B cell (primary cell): ENCODE data around the gene RCBTB1. TPM values are rescaled to one million over a fixed set of nuclear protein-coding genes. Genes with fewer than 3 reads are reported as not detected.

ENCODE experiments used
- ATAC-seq: fragments of 200-7000 bp; cut with Tn5 transposase; one replicate; pipeline ENCODE4 v1.10.0; 2021; ENCODE audit warnings: low read depth, mild to moderate bottlenecking, moderate number of reproducible peaks, moderate library complexity
- CTCF ChIA-PET: fragments of 350-600 bp; sonication (Branson Sonifier 250); formaldehyde crosslinking; loops from one replicate; lab custom pipeline; 2021; ENCODE audit warnings: antibody characterized with exemption, inconsistent platforms; lab: Charles Lee
- POLR2A ChIA-PET: fragments of 350-600 bp; sonication (Branson Sonifier 250); formaldehyde crosslinking; loops from one replicate; lab custom pipeline; 2021; ENCODE audit warnings: antibody characterized with exemption; lab: Charles Lee
- DNase-seq: peaks from one replicate; pipeline ENCODE4 v3.0.0; 2013
- H2AFZ ChIP-seq: 2 replicates; pipeline ENCODE4 v1.6.1; 2012; ENCODE audit warnings: mild to moderate bottlenecking, low read depth, low read length; ENCODE audit not compliant: insufficient read depth, poor library complexity, severe bottlenecking
- H3K27ac ChIP-seq, 2 donors: 1 replicate in 1 of 2; 2 replicates in 1 of 2; pipeline ENCODE4 v1.5.1; 2012 to 2013; ENCODE audit warnings: low read length in 2 of 2, mild to moderate bottlenecking in 2 of 2, moderate library complexity in 1 of 2
- H3K27me3 ChIP-seq, 4 experiments: fragments of 200-600 bp in 1 of 4; sonication (generic) in 1 of 4; replicated peaks in 1 of 4; 1 replicate in 2 of 4; 2 replicates in 2 of 4; pipeline versions ENCODE4 v1.6.1 to v1.7.0; 2013 to 2016; ENCODE audit warnings: low read length in 3 of 4, mild to moderate bottlenecking in 2 of 4, mixed read lengths in 1 of 4, moderate library complexity in 1 of 4; ENCODE audit not compliant: insufficient read depth in 4 of 4, control insufficient read depth in 3 of 4; ENCODE audit errors: control extremely low read depth in 1 of 4
- H3K36me3 ChIP-seq, 2 experiments: replicated peaks in 1 of 2; 1 replicate in 1 of 2; 2 replicates in 1 of 2; pipeline versions ENCODE4 v1.6.1 to v1.7.1; 2013; ENCODE audit warnings: low read length in 1 of 2; ENCODE audit not compliant: insufficient read depth in 2 of 2, control insufficient read depth in 1 of 2; ENCODE audit errors: control extremely low read depth in 1 of 2, extremely low read depth in 1 of 2
- H3K4me1 ChIP-seq, 2 donors: fragments of 200-600 bp in 1 of 2; sonication (generic) in 1 of 2; 1 replicate in 1 of 2; 2 replicates in 1 of 2; pipeline versions ENCODE4 v1.5.1 to v1.6.1; 2013 to 2017; ENCODE audit warnings: low read length in 2 of 2; ENCODE audit not compliant: control insufficient read depth in 2 of 2, insufficient read depth in 2 of 2
- H3K4me2 ChIP-seq: replicated peaks from 2 replicates; pipeline ENCODE3; 2012; ENCODE audit warnings: mild to moderate bottlenecking, low read depth, low read length; ENCODE audit not compliant: poor library complexity, severe bottlenecking
- H3K4me3 ChIP-seq, 5 experiments: fragments of 200-600 bp in 1 of 5; sonication (generic) in 1 of 5; 1 replicate in 3 of 5; 2 replicates in 2 of 5; pipeline versions ENCODE4 v1.5.1 to v1.7.0; 2011 to 2016; ENCODE audit warnings: low read length in 4 of 5, mild to moderate bottlenecking in 4 of 5, low read depth in 2 of 5, control low read depth in 1 of 5, moderate library complexity in 1 of 5; ENCODE audit not compliant: insufficient read depth in 1 of 5; ENCODE audit errors: control extremely low read depth in 1 of 5, extremely low read depth in 1 of 5
- H3K79me2 ChIP-seq: fragments of 200-600 bp; sonication (generic); one replicate; pipeline ENCODE4 v1.6.0; 2016; ENCODE audit warnings: low read length; ENCODE audit not compliant: control insufficient read depth, insufficient read depth
- H3K9ac ChIP-seq: fragments of 200-600 bp; sonication (generic); 2 replicates; pipeline ENCODE4 v1.6.1; 2017; ENCODE audit warnings: mild to moderate bottlenecking, low read length, moderate library complexity
- H3K9me3 ChIP-seq, 3 donors: one replicate each; pipeline versions ENCODE4 v1.6.1 to v1.7.1; 2013; ENCODE audit warnings: low read length in 2 of 3; ENCODE audit not compliant: control insufficient read depth in 2 of 3, insufficient read depth in 1 of 3; ENCODE audit errors: control extremely low read depth in 1 of 3
- H4K20me1 ChIP-seq: 2 replicates; pipeline ENCODE4 v1.6.0; 2012; ENCODE audit warnings: mild to moderate bottlenecking, low read length; ENCODE audit not compliant: insufficient read depth, control insufficient read depth, poor library complexity, severe bottlenecking
- H3K27ac Mint-ChIP-seq: one replicate; pipeline ENCODE4 v1.8.0; 2021; ENCODE audit warnings: mixed read lengths
- H3K27me3 Mint-ChIP-seq: one replicate; pipeline ENCODE4 v1.8.0; 2021; ENCODE audit warnings: mixed read lengths
- H3K4me1 Mint-ChIP-seq: one replicate; pipeline ENCODE4 v1.8.0; 2021; ENCODE audit warnings: mixed read lengths
- H3K4me3 Mint-ChIP-seq: one replicate; pipeline ENCODE4 v1.8.0; 2021; ENCODE audit warnings: mixed read lengths
- H3K9me3 Mint-ChIP-seq: one replicate; pipeline ENCODE4 v1.8.0; 2022; ENCODE audit warnings: mixed read lengths; ENCODE audit not compliant: insufficient read depth
- CTCF ChIP-seq: fragments of 200-600 bp; IDR thresholded peaks from one replicate; pipeline ENCODE4 v1.8.0; 2022; ENCODE audit warnings: antibody characterized with exemption, mild to moderate bottlenecking
- EZH2 ChIP-seq: IDR thresholded peaks from 2 replicates; pipeline ENCODE4 v1.6.1; 2012; ENCODE audit warnings: borderline replicate concordance, low read depth, mild to moderate bottlenecking, moderate library complexity, low read length; ENCODE audit not compliant: insufficient read depth, poor library complexity, severe bottlenecking
- WGBS: methylation state at CpG from one replicate; pipeline ENCODE4 v1.1.5; 2013; ENCODE audit warnings: missing lambda C conversion rate; ENCODE audit not compliant: insufficient coverage; 5-methylcytosine and 5-hydroxymethylcytosine counted together
- intact Hi-C: fragments of 100-400 bp; cut with micrococcal nuclease; formaldehyde crosslinking; loops from one replicate; pipeline ENCODE4 v1.10.0; 2022
- polyA plus RNA-seq: library from polyadenylated mRNA; depleted of rRNA; stranded (reverse); fragments of >200 nt; gene quantifications from 2 replicates; pipeline ENCODE4 v1.2.3, GENCODE V29; 2012
- total RNA-seq, 2 donors: library from RNA; stranded (reverse); fragments of 120-200 nt in 1 of 2; gene quantifications; 1 replicate in 1 of 2; 2 replicates in 1 of 2; pipeline versions ENCODE4 v1.2.3 to v1.2.4, GENCODE V29; 2013 to 2022

RCBTB1 gene
- total and polyA plus RNA-seq, 2 donors (not counting 1 experiment from before 2014, with no cell fraction given) = 10.7 to 35.2 TPM

- peaks cover 34% of the 10 kb centered on the region for H3K4me1 Mint-ChIP-seq
- H3K27me3 Mint-ChIP-seq = no peaks in the 10 kb centered on the region
- intact Hi-C loops = loop anchor here (1.0 to 2.0 kb wide), 8 partner anchors 23 to 352 kb away; partner anchors contain the start of genes ARL11, CAB39L, CDADC1 and SETDB2
- WGBS = 3% methylated on average over 14 of the region's 16 CpGs
- no peaks in the 10 kb centered on the region for H4K20me1 ChIP-seq
- H3K27ac ChIP-seq = peak overlapping the region; percentile 52 to 88
- ChIA-PET POLR2A (interaction anchor here (0.9 to 2.3 kb wide), 7 partner anchors 45 to 337 kb away, joined by 4 to 11 read pairs (median 5); partner anchors contain the start of genes CDADC1, KPNA3 and PHF11), CTCF (interaction anchor here (2.5 kb wide), 1 partner anchor 22 kb away, joined by 10 read pairs; no protein-coding TSS in a partner anchor)
- peak overlapping the region; percentile 82 for H3K9ac ChIP-seq
- no peak for ATAC-seq
- H3K4me1 ChIP-seq = peaks cover 17 to 23% of the 10 kb centered on the region in 2 donors
- peaks cover 1 to 7% of the 10 kb centered on the region in 2 experiments for H3K36me3 ChIP-seq
- no peaks in the 10 kb centered on the region for H3K27me3 ChIP-seq
- H2AFZ ChIP-seq = peak overlapping the region; percentile 98
- no peak for TF ChIP-seq CTCF
- H3K4me2 ChIP-seq = peak overlapping the region; percentile 83
- peak overlapping the region; percentile 85 to 91 (median 87) for H3K4me3 ChIP-seq
- H3K79me2 ChIP-seq = peaks cover 26% of the 10 kb centered on the region
- H3K27ac Mint-ChIP-seq = peak overlapping the region; percentile 86
- H3K4me3 Mint-ChIP-seq = peak overlapping the region; percentile 96
- H3K9me3 ChIP-seq = no peaks in the 10 kb centered on the region
- no peaks in the 10 kb centered on the region for H3K9me3 Mint-ChIP-seq
- peak; percentile 49 for DNase-seq
These were observed 581 bp downstream of the RCBTB1 start for GRCh38 chr13:49584771-49585182.

GRCh38 chr13:49580980-49581680 lies 4.2 kb downstream of the RCBTB1 start:
- Histone ChIP-seq H3K27me3 (no peaks in the 10 kb centered on the region), H3K9me3 (no peaks in the 10 kb centered on the region), H3K79me2 (peaks cover 34% of the 10 kb centered on the region), H3K4me3 (no peak overlapping the region), H2AFZ (no peak overlapping the region), H3K4me2 (peak overlapping the region; percentile 14), H3K36me3 (peaks cover 4 to 16% of the 10 kb centered on the region in 2 experiments), H3K27ac (peak overlapping the region in 1 of 2 donors; percentile 16), H3K9ac (no peak overlapping the region), H3K4me1 (peaks cover 15 to 21% of the 10 kb centered on the region in 2 donors), H4K20me1 (no peaks in the 10 kb centered on the region)
- DNase-seq (peak; percentile 44), ATAC-seq (no peak)
- WGBS = 64% methylated on average over 5 of the region's 5 CpGs
- H3K4me1 Mint-ChIP-seq = peaks cover 34% of the 10 kb centered on the region
- H3K9me3 Mint-ChIP-seq = no peaks in the 10 kb centered on the region
- CTCF ChIA-PET = no interaction called here
- TF ChIP-seq EZH2 (no peak), CTCF (no peak)
- POLR2A ChIA-PET = no interaction called here
- H3K27me3 Mint-ChIP-seq = no peaks in the 10 kb centered on the region
- intact Hi-C loops = no loop called here
- H3K27ac Mint-ChIP-seq = peak overlapping the region; percentile 70
- H3K4me3 Mint-ChIP-seq = peak overlapping the region; percentile 29
